GM19043 (cell line): ENCODE data around the gene FAM241A.
"Not testable (repeated sequence)": the region's sequence is repeated elsewhere in the genome, so short reads cannot be mapped to it uniquely, and the experiment has no call there.

Experiments used
- ATAC-seq: cut with Tn5 transposase; IDR thresholded peaks from one replicate; pipeline ENCODE4 v1.9.1; 2021; ENCODE audit warnings: low read depth; ENCODE audit not compliant: unreplicated experiment

FAM241A gene

DNA sequence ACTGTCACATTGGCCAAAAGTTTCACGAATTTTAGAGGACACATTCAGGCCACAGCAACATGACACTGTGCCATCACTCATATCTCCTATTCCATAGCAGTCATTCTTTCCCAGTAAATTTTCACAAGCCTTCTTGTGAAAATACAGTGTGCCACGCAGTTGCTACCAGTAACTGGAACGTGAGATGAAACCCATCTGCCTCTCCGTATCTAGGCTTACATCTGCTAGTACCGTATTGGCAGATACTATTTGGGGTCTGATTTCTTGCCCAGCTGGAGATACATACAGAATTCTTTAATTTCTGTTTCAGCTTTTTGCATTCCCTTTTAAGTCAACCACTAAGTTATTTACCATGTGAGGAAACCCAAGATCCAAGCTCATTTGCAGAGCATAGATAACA, 8.7 kb upstream of the FAM241A start:
- no peak for ATAC-seq

DNA sequence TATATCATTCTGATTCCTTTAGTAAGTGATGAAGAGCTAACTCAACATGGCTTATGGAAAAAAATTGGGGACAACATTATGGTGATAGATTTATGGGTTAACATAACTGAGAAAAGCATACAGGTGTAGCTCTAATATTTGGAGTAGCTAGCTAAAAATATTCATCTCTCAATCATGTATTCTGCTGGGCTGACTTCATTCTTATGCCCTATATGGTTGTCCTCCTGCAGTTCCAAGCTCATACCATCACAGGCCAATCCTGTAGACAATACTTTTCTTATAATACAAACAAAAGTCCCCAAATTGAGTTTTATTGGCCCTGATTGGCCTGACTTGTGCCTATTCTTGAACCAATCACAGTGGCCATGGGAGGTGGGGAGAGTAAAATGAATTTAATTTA, 6.7 kb upstream of the FAM241A start:
- ATAC-seq = no peak

DNA sequence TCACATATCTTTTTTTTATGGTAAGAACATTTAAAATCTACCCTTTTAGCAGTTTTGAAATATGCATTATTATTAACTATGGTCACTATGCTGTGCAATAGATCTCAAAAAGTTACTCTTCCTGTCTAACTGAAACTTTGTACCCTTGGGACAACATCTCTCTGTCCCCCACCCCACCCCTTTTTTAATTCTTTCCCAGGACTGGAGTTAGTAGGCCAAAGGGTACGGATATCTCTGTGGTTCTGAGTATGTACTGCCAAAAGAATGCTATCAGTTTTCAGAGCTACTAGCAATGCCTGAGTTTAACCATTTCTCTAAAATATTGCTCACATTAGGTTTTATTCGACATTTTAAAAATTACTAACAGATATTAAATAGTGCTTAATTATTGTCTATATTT, 4.7 kb upstream of the FAM241A start:
- no peak for ATAC-seq

DNA sequence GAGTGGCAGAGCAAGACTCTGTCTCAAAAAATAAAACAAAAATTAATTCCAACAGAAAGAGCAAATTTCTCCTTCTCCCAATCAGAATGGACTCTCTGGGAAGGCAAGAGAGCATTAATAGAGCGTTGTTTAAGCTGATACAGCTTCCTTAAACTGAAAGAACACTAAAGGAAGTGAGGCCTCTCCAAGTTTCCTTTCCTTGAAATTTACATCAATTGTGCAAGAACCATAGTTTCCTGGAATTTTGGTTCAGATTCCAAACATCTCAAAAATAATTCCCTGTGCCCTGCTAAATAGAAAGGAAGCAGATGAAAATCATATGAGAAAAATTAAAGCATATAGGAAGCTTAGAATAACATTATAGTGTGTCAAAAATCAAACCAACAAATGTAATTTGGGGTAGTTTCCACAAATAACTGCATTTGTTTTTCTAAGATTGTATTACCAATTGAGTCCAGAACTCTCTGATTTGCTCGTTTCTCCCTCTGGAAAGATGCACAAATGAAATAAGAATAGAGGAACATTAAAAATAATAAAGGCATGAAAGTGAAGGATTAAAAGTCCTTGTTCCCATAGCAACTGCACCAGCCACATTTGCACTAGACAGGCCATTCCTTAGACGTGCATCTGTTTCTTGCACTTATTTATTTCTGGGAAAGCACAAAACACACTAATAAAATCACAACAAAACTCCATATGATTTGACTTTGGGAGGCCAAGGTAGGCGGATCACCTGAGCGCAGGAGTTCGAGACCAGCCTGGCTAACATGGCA, 3.7 kb upstream of the FAM241A start:
- ATAC-seq = no peak

DNA sequence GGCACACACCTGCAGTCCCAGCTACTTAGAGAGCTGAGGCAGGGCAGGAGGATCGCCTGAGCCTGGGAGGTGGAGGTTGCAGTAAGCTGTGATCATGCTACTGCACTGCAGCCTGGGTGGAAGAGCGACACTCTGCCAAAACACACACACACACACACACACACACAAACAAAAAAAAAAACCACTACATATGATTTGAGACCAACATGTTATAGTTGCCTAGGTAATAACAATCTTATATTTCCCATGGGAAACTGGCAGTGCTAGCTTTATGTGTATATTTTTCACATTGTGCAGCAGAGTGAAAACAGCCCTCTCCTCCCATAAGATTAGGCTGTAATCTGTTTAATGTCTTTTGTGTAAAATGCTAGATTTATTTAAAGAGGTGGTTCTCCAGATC, 3.1 kb upstream of the FAM241A start:
- no peak for ATAC-seq

DNA sequence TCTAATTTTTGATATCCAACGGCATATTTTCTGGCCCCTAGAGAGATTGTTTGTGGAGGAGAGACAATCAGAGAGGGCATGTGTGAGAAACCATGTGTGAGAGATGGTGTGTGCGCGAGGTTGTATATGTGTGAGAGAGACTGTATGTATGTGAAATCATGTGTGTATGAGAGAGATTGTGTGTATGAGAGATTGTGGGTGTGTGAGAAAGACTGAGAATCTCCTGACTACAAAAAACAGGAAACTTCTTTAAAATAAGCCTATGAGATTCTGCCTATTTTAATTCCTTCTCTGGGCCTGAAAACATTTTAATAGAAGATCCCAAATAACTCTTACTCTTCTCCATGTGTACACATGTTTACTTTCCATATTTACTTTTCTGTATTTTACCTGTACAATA, 1.5 kb upstream of the FAM241A start:
- no peak for ATAC-seq

DNA sequence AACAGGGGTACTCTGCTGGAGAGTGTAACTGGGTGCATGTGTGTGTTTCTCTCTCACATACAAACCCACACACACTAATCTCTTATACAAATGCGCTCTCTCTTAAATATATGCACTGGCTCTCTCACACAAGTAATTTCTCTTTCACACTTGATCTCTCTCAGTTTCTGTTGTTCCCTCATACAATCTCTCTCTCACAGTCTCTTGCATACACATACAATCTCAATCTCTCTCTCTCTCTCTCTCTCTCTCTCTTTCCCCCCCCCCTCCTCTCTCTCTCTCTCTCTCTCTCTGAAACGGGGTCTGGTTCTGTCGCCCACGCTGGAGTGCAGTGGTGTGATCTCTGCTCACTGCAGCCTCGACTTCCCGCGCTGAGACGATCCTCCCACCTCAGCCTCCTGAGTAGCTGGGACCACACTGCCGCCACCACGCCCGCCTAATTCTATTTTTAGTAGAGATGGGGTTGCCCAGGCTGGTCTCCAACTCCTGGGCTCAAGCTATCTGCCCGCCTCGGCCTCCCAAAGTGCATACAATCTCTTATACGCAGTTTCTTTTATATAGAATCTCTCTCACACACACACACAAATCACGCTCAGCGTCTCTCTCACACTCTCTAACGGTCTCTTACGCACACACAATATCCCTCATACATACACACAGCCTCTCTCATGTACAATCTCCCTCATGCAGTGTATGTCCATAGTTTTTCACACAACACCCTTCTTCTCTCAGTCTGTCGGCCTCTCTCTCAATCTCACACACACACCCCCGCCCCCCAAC, 518 bp upstream of the FAM241A start:
- no peak for ATAC-seq

DNA sequence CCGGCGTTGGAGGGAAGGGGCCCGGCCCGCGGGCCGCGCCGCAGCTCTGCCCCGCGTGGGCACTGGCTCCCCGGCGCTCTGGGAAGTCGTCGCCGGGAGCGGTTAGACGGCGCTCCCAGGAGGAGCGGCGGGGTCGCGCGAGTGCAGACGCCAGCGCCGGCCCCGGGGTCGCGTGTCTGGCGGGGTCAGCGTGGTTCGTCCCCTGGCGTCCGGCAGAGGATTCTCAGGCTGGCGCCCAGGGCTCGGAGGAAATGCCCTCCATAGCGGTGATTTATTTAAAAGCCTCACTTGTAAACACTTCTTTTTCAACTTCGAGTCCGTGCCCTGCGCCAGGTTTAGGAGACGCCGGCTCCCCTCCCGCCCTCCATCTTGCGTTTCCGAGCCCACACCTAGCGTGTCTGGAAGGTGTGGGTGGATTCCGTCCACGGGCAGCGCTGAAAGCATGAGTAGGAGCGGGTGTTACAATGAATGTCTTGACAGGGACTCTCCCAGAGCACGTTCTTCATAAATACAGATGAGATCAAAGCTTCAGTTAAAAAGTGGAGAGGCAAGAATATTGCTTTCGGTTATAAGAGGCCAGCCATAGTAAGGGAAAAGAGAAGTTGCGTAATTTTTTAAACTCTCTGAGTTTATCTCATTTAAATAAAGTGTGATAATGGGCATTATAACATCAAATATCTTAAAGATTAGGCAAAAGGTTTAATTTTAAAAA, 692 bp downstream of the FAM241A start:
- peak; percentile 42 for ATAC-seq

DNA sequence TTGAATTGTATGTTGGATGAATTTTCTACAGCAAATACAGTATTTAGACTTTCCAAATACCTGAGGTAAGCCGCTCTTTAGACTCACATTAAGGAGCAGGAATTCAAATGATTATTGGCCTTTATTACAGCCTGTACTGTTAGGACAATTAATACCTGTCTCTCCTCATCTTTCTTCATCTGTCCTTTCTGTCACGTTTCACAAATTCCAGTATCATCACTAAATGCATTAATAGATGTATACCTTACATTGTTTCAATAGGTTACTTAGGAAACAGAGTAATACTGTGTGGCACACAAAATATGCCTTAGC, 1.2 kb downstream of the FAM241A start:
- ATAC-seq = no peak

DNA sequence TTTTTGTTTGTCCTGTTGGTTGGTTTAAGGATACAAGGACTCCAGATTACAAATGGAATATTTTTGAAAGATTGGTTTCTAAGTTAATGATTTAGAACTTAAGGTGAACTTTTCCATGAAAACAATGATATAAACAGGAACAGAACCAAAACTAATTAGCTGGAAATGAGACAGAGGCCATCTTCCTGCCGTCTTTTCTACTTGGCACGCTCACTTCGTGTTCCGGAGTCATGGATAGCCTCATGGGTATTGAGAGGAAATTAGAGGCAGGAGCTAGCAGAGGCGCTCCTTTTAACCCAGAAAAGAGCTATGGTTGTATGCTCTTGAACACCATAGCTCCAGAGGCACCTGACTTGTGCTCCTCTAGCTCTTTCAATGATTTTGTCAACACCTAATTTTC, 2.4 kb downstream of the FAM241A start:
- no peak for ATAC-seq

DNA sequence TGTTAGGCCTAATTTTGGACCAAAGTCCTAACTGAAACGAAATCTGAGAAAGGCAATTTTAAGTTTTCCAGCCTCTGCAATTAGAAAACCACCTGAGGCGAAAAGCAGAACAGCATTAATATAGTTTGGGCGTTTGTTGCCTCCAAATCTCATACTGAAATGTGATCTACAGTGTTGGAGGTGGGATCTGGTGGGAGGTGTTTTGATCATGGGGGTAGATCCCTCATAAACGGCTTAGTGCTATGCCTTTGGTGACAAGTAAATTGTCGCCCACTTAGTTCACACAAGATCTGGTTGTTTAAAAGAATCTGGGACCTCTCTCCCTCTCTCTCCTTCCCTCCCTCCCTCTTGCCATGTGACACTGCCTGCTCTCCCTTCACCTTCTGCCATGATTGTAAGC, 5.7 kb downstream of the FAM241A start:
- no peak for ATAC-seq

DNA sequence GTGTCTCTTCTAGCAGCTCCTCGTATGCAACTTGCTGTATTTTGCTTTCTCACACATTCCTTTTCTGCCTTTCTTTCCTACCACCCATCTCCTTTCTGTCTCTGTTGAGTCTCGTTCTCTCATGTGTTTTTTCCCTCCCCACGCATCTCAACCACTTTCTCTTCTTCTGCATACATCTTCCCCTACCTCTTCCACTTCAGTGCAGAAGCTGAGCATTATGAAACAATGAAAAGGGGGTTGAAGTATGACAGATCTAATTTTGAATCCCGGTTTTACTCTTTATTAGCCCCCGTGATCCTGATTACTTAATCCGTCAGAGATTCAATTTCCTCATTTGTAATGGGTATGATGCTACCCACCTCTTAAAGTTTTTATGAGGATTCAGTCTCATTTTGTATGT, 7.3 kb downstream of the FAM241A start:
- ATAC-seq = no peak

DNA sequence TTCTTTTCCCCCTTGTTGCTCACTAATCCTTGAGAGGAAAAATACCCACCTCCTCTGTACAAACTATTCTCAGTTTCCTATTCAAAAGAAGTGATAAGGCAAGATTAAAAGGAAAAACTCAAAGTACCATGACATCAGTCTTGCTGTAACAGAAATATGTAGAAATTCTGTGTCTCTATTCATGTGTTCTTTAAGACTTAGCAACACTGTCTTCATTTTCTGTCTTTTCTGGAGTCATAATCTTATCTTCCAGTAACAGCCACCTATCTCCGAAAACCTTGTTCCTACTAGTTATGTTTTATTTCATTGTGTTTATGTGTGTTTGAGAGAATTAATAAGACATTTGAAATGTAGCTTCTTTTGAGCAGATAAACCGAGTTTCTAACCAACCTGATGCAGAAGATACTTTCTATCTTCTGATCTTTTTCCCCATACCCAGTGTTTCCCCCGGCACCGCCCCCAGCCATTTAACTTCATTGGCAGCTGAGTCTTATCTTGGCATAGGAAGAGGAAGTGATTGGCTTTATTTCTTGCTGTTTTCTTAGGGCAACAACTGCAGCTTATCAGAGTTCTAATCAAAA, 8.0 kb downstream of the FAM241A start:
- ATAC-seq = no peak

DNA sequence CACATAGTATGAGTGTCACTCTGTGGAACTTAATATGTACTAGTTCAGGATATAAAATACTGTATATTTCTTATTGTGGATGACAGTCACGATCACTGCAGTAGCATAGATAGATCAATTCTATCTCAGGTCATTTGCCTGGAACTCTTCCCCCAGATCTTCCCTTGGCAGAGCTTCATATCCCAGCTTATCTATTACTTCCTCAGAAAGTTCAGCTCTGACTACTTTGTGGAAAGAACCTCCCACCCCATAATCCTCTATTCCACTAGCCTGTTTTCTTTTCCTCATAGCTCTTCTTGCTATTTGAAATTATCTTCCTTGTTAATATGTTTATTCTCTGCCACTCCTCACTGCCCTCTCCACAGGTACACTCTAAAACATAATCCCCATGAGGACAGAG, 10.9 kb downstream of the FAM241A start:
- ATAC-seq = no peak

DNA sequence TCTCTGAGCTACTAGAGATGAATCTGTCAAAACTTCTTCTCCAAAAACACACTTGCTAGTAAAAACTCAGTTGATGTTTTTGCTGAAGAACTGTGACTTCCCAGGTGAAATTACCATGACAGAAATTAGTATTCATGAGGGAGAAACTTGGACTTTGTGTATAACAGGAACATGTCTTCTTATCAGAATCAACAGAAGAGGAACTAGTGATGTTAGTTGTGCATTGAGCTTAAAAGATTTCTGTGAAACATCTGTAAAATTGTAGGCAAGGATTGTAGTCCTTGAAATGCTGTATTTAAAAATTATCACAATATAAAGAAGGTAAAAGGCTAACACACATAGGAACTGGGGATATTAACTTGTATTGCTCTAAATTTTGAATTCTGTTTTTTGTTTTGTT, 11.3 kb downstream of the FAM241A start:
- ATAC-seq = no peak

DNA sequence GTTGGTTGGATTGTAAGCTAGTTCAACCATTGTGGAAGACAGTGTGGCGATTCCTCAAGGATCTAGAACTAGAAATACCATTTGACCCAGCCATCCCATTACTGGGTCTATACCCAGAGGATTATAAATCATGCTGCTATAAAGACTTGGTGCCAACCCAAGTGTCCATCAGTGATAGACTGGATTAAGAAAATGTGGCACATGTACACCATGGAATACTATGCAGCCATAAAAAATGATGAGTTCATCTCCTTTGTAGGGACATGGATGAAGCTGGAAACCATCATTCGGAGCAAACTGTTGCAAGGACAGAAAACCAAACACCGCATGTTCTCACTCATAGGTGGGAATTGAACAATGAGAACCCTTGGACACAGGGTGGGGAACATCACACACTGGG, 18.5 kb downstream of the FAM241A start:
- not testable (repeated sequence) for ATAC-seq

DNA sequence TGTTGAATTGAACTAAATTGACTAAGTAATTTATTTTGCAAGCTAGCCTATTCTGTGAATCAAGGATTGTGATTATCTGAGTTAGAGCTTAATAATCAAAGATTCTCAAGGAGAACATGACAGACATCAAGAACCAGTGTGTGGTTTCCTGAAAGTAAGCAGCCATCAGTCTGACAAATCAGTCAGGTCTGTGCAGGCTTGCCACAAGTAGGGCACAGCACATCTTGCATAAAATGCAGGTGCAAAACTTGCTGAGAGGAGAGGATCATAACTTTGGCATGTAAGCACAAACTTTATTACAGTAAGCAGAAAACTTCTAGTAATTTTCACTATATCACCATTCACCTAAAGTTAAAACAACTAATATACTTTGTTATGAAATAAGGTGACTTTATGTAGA, 22.5 kb downstream of the FAM241A start:
- no peak for ATAC-seq

DNA sequence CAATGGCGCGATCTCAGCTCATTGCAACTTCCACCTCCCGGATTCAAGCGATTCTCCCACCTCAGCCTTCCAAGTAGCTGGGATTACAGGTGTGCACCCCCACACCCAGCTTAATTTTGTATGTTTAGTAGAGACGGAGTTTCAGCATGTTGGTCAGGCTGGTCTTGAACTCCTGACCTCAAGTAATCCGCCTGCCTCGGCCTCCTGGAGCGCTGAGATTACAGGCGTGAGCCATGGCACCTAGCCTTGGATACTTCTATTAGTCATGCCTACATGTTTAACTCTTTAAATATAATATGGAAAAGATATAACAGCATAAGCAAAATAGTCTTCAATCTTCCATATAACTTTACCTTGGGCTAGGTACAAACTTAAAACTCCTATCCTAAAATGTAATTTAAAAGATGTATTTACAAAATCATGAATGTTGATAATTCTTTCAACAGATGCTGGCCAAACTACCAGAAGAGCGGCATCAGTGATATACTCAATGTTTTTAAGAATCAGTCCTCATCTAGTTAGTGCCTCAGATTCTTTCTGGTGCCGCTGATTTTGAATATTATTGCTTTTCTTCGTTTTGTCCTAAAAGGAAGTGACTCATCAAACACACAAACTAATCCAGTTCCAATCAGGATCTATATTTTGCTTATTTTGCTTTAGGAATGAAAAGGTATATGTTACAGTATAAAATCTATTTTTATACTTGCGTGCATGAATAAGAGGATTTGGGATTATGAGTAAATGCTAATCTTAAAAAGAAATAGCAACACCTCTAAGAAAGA, 23.7 kb downstream of the FAM241A start:
- no peak for ATAC-seq

DNA sequence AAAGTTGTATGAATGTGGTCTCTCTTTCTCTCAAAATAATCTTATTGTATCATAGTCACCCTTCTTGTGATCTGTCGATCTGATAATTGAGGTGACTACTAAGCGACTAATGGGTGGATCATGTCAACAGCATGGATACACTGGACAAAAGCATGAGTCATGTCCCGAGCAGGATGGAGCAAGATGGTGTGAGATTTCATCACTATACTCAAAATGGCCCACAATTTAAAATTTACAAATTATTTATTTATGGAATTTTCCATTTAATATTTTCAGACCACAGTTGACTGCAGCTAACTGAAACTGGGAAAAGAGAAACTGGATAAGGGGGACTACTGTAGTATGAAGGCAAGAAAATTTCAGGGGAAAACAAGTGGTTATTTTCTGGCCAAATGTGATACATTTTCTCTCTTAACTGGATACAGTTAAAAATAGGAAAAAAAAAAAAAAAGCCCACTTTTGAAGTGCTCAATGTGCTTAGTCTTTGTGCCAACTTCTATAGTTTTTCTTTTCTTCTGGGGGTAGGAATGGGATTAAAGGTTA, 25.3 kb downstream of the FAM241A start:
- no peak for ATAC-seq

DNA sequence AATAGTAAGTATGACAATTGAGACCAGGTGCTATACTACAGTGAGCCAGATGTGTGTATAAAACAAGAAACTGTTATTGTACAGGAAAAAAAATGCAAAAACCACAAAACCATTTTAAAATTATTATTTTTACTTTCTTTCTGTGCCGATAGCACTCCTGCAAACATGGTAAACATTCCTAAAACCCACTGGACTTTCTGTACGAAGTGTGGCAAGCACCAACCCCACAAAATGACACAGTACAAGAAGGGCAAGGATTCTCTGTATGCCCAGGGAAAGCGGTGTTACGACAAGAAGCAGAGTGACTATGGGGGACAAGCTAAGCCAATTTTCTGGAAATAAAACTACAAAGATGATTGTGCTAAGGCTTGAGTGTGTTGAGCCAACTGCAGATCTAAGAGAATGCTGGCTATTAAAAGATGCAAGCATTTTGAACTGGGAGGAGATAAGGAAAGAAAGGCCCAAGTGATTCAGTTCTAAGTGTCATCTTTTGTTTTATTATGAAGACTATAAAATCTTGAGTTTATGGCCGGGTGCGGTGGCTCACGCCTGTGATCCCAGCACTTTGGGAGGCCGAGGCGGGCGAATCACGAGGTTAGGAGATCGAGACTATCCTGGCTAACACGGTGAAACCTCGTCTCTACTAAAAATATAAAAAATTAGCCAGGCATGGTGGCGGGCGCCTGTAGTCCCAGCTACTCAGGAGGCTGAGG, 26.0 kb downstream of the FAM241A start:
- not testable (repeated sequence) for ATAC-seq
